SK-N-SH (cell line): ENCODE measurements around the gene PRMT3. TPM values are rescaled to one million over a fixed set of nuclear protein-coding genes. Genes with fewer than 3 reads are reported as not detected.

Experiments used
- CTCF ChIA-PET: fragments of 300-600, 350-600 bp; formaldehyde crosslinking; extraction: SDS; loops from one replicate; lab custom pipeline; 2021; lab: Yijun Ruan, JAX
- POLR2A ChIA-PET: fragments of 350-600 bp; sonication (Branson Sonifier 250); formaldehyde crosslinking; extraction: SDS; loops from one replicate; lab custom pipeline; 2020; ENCODE audit warnings: antibody characterized with exemption, inconsistent platforms; lab: Yijun Ruan, JAX
- DNase-seq: peaks from one replicate; pipeline ENCODE4 v3.0.0; 2012
- H2AFZ ChIP-seq: fragments of 200-600 bp; sonication (generic); 2 replicates; pipeline ENCODE4 v1.8.1; 2016; ENCODE audit warnings: antibody characterized with exemption, mild to moderate bottlenecking, low read depth
- H3F3A ChIP-seq: fragments of 200-600 bp; sonication (generic); replicated peaks from 2 replicates; pipeline ENCODE3; 2016; ENCODE audit warnings: antibody characterized with exemption, mild to moderate bottlenecking; ENCODE audit not compliant: insufficient read depth
- H3K27ac ChIP-seq, 2 experiments: fragments of 200-500 bp in 1 of 2; fragments of 200-600 bp in 1 of 2; sonication (Bioruptor generic) in 1 of 2; sonication (generic), shearing (Covaris generic) in 1 of 2; 2 replicates each; pipeline versions ENCODE4 v1.5.1 to v1.6.1; 2014 to 2016; ENCODE audit warnings: low read depth in 2 of 2, inconsistent platforms in 1 of 2, low read length in 1 of 2, mild to moderate bottlenecking in 1 of 2, mixed read lengths in 1 of 2
- H3K27me3 ChIP-seq: fragments of 200-600 bp; sonication (generic), shearing (Covaris generic); 2 replicates; pipeline ENCODE4 v1.6.1; 2016; ENCODE audit warnings: mixed run types; ENCODE audit not compliant: insufficient read depth
- H3K36me3 ChIP-seq, 2 experiments: fragments of 200-500 bp in 1 of 2; fragments of 200-600 bp in 1 of 2; sonication (Bioruptor generic) in 1 of 2; sonication (generic) in 1 of 2; replicated peaks in 1 of 2; 2 replicates each; pipeline versions ENCODE3 to v1.5.1; 2014 to 2016; ENCODE audit warnings: low read length in 1 of 2, mild to moderate bottlenecking in 1 of 2; ENCODE audit not compliant: insufficient read depth in 2 of 2, control insufficient read depth in 1 of 2
- H3K4me1 ChIP-seq, 2 experiments: fragments of 200-500 bp in 1 of 2; fragments of 200-600 bp in 1 of 2; sonication (Bioruptor generic) in 1 of 2; sonication (generic), shearing (Covaris generic) in 1 of 2; 2 replicates each; pipeline versions ENCODE4 v1.5.1 to v1.6.1; 2014 to 2016; ENCODE audit warnings: low read depth in 1 of 2, low read length in 1 of 2, mixed run types in 1 of 2; ENCODE audit not compliant: insufficient read depth in 2 of 2, control insufficient read depth in 1 of 2
- H3K4me2 ChIP-seq: fragments of 200-600 bp; sonication (generic), shearing (Covaris generic); 2 replicates; pipeline ENCODE4 v1.6.1; 2017; ENCODE audit warnings: mixed run types
- H3K4me3 ChIP-seq, 2 experiments: fragments of 200-500 bp in 1 of 2; fragments of 200-600 bp in 1 of 2; sonication (Bioruptor generic) in 1 of 2; sonication (generic), shearing (Covaris generic) in 1 of 2; 2 replicates each; pipeline versions ENCODE4 v1.5.1 to v1.8.1; 2014 to 2016; ENCODE audit warnings: low read depth in 2 of 2, inconsistent platforms in 1 of 2, low read length in 1 of 2, mild to moderate bottlenecking in 1 of 2, mixed read lengths in 1 of 2, moderate library complexity in 1 of 2
- H3K79me2 ChIP-seq: fragments of 200-600 bp; sonication (generic); 2 replicates; pipeline ENCODE4 v1.8.1; 2017; ENCODE audit warnings: mild to moderate bottlenecking; ENCODE audit not compliant: insufficient read depth
- H3K9ac ChIP-seq: fragments of 200-600 bp; sonication (generic); 2 replicates; pipeline ENCODE4 v1.6.1; 2017; ENCODE audit warnings: mixed run types
- H3K9me2 ChIP-seq: fragments of 200-600 bp; sonication (generic); 2 replicates; pipeline ENCODE4 v1.6.1; 2017; ENCODE audit warnings: mixed run types
- H3K9me3 ChIP-seq: fragments of 200-600 bp; sonication (generic); 2 replicates; pipeline ENCODE4 v1.6.1; 2017; ENCODE audit warnings: mixed run types, mild to moderate bottlenecking, moderate library complexity
- H4K20me1 ChIP-seq: fragments of 200-600 bp; sonication (generic); 2 replicates; pipeline ENCODE4 v1.6.1; 2017; ENCODE audit warnings: mild to moderate bottlenecking, mixed run types; ENCODE audit not compliant: insufficient read depth
- CHD2 ChIP-seq: fragments of 150-350 bp; IDR thresholded peaks from 2 replicates; pipeline ENCODE4 v1.6.1; 2018; ENCODE audit warnings: low read length; ENCODE audit not compliant: partially characterized antibody
- ELF1 ChIP-seq: IDR thresholded peaks from 2 replicates; pipeline ENCODE4 v1.4.0; 2012
- EP300 ChIP-seq, 2 experiments: IDR thresholded peaks; 2 replicates each; pipeline versions ENCODE4 v1.4.0 to v1.6.1; 2012; ENCODE audit warnings: borderline replicate concordance in 1 of 2, low read depth in 1 of 2, low read length in 1 of 2
- EZH2phosphoT487 ChIP-seq: fragments of 200-600 bp; sonication (generic); IDR thresholded peaks from 2 replicates; pipeline ENCODE4 v1.6.1; 2017; ENCODE audit warnings: low read depth, mixed run types, mild to moderate bottlenecking, antibody characterized with exemption, moderate library complexity, borderline replicate concordance
- FOSL2 ChIP-seq: IDR thresholded peaks from 2 replicates; pipeline ENCODE4 v1.4.0; 2012; ENCODE audit warnings: low read depth, mild to moderate bottlenecking, moderate library complexity, borderline replicate concordance
- FOXJ3 ChIP-seq: sonication (generic); formaldehyde crosslinking; IDR thresholded peaks from 2 replicates; pipeline ENCODE4 v1.5.1; 2020; ENCODE audit warnings: mild to moderate bottlenecking, missing genetic modification reagents
- GABPA ChIP-seq: IDR thresholded peaks from 2 replicates; pipeline ENCODE4 v1.4.0; 2012; ENCODE audit warnings: low read depth, mild to moderate bottlenecking
- GATA2 ChIP-seq: sonication (generic); formaldehyde crosslinking; IDR thresholded peaks from 2 replicates; pipeline ENCODE4 v1.5.0; 2020; ENCODE audit warnings: mild to moderate bottlenecking, missing genetic modification reagents
- IRF3 ChIP-seq: fragments of 150-350 bp; IDR thresholded peaks from 2 replicates; pipeline ENCODE4 v1.6.1; 2016; ENCODE audit warnings: mild to moderate bottlenecking, low read depth, low read length
- JUND ChIP-seq: IDR thresholded peaks from 2 replicates; pipeline ENCODE4 v1.4.0; 2012
- MEF2A ChIP-seq: IDR thresholded peaks from 2 replicates; pipeline ENCODE4 v1.4.0; 2012; ENCODE audit warnings: low read depth, borderline replicate concordance
- MXI1 ChIP-seq: IDR thresholded peaks from 2 replicates; pipeline ENCODE4 v1.6.1; 2012; ENCODE audit warnings: mild to moderate bottlenecking, low read depth, low read length, improper control_type of control experiment
- NRF1 ChIP-seq: IDR thresholded peaks from 2 replicates; pipeline ENCODE4 v1.6.1; 2012; ENCODE audit warnings: low read depth, mild to moderate bottlenecking, low read length
- POLR2AphosphoS5 ChIP-seq: IDR thresholded peaks from 2 replicates; pipeline ENCODE4 v1.6.1; 2012; ENCODE audit warnings: low read depth, low read length
- RAD21 ChIP-seq: IDR thresholded peaks from 2 replicates; pipeline ENCODE4 v1.6.1; 2012; ENCODE audit warnings: mild to moderate bottlenecking, low read length
- TCF12 ChIP-seq: IDR thresholded peaks from 2 replicates; pipeline ENCODE4 v1.4.0; 2012
- TEAD4 ChIP-seq: IDR thresholded peaks from 2 replicates; pipeline ENCODE4 v1.4.0; 2012; ENCODE audit warnings: mild to moderate bottlenecking, borderline replicate concordance; ENCODE audit not compliant: insufficient read depth
- USF1 ChIP-seq: IDR thresholded peaks from 2 replicates; pipeline ENCODE4 v1.4.0; 2012; ENCODE audit warnings: low read depth, borderline replicate concordance
- YY1 ChIP-seq: IDR thresholded peaks from 2 replicates; pipeline ENCODE4 v1.4.0; 2012; ENCODE audit warnings: low read depth, mild to moderate bottlenecking
- ZBTB33 ChIP-seq: IDR thresholded peaks from 2 replicates; pipeline ENCODE4 v1.4.0; 2012; ENCODE audit warnings: low read depth, borderline replicate concordance
- WGBS: methylation state at CpG from one replicate; pipeline ENCODE4 v1.1.6; 2017; ENCODE audit warnings: low lambda C conversion rate; 5-methylcytosine and 5-hydroxymethylcytosine counted together
- polyA plus RNA-seq, 3 experiments: library from polyadenylated mRNA; depleted of rRNA; stranded (reverse); fragments of >200 nt; gene quantifications; 2 replicates each; pipeline ENCODE4 v1.2.3, GENCODE V29; 2012

Gene PRMT3
- polyA plus RNA-seq, 1 of the 3 experiments (the other 2 are of a cell fraction), result 10.8 TPM

- Histone ChIP-seq H3K4me3 (no peak overlapping the region), H3K4me2 (no peak overlapping the region), H3K9me2 (no peaks in the 10 kb centered on the region), H3K36me3 (peaks cover 0 to 18% of the 10 kb centered on the region in 2 experiments), H3K79me2 (no peaks in the 10 kb centered on the region), H3F3A (no peaks in the 10 kb centered on the region), H4K20me1 (no peaks in the 10 kb centered on the region), H3K27me3 (no peaks in the 10 kb centered on the region), H2AFZ (no peak overlapping the region), H3K4me1 (peaks cover 0 to 3% of the 10 kb centered on the region in 2 experiments; a peak in 2 of 4 replicates), H3K27ac (no peak overlapping the region), H3K9ac (no peak overlapping the region), H3K9me3 (no peaks in the 10 kb centered on the region)
- ChIA-PET POLR2A (no interaction called here), CTCF (interaction anchor here (1.2 kb wide), 2 partner anchors 9 to 100 kb away, joined by 3 to 4 read pairs; no protein-coding TSS in a partner anchor)
- DNase-seq, result no peak
- WGBS, result 94% methylated on average over 5 of the region's 5 CpGs
- no peak for TF ChIP-seq EZH2phosphoT487
- TF ChIP-seq JUND, result no peak
- TF ChIP-seq YY1, result no peak
- no peak for TF ChIP-seq ELF1
- no peak for TF ChIP-seq GATA2 (CRISPR knock-in tag)
- TF ChIP-seq FOXJ3 (CRISPR knock-in tag), result no peak
- no peak for TF ChIP-seq POLR2AphosphoS5
- no peak for TF ChIP-seq TEAD4
- no peak for TF ChIP-seq TCF12
- no peak for TF ChIP-seq MEF2A
- TF ChIP-seq RAD21, result no peak
- TF ChIP-seq MXI1, result no peak
- no peak for TF ChIP-seq ZBTB33
These were observed 109.7 kb downstream of the PRMT3 start for GRCh38 chr11:20497124-20497792.

- Histone ChIP-seq H3K9me3 (no peaks in the 10 kb centered on the region), H3F3A (peaks cover 4% of the 10 kb centered on the region), H4K20me1 (no peaks in the 10 kb centered on the region), H3K4me2 (no peak overlapping the region), H3K27ac (no peak overlapping the region), H3K4me3 (no peak overlapping the region), H2AFZ (no peak overlapping the region), H3K4me1 (no peaks in the 10 kb centered on the region; a peak in 2 of 4 replicates), H3K27me3 (no peaks in the 10 kb centered on the region), H3K36me3 (peaks cover 2 to 6% of the 10 kb centered on the region in 2 experiments), H3K9me2 (no peaks in the 10 kb centered on the region), H3K9ac (no peak overlapping the region), H3K79me2 (no peaks in the 10 kb centered on the region)
- POLR2A ChIA-PET, result no interaction called here
- DNase-seq, result no peak
- CTCF ChIA-PET, result interaction anchor here (1.1 to 1.4 kb wide), 3 partner anchors 23 to 307 kb away, joined by 3 read pairs; no protein-coding TSS in a partner anchor
- TF ChIP-seq TCF12, result no peak
- no peak for TF ChIP-seq MXI1
- TF ChIP-seq CHD2, result no peak
- no peak for TF ChIP-seq NRF1
- TF ChIP-seq ZBTB33, result no peak
- TF ChIP-seq USF1, result no peak
- TF ChIP-seq JUND, result no peak
- TF ChIP-seq FOSL2, result no peak
- no peak for TF ChIP-seq MEF2A
- TF ChIP-seq GABPA, result no peak
- TF ChIP-seq YY1, result no peak
- TF ChIP-seq IRF3, result no peak
- no peak for TF ChIP-seq EP300 (IDR thresholded peaks at IDR 0.05; ENCODE audit: borderline replicate concordance in 1 of 2, low read depth in 1 of 2, low read length in 1 of 2)
These were observed 113.7 kb downstream of the PRMT3 start for GRCh38 chr11:20501252-20501651.
